Panc1 (cell line): Measurements from ENCODE around the gene FAM120B.

Experiments used
- POLR2AphosphoS5 ChIP-seq: IDR thresholded peaks from 2 replicates; pipeline ENCODE4 v1.6.1; 2012; ENCODE audit warnings: mild to moderate bottlenecking, low read depth, low read length, moderate library complexity
- REST ChIP-seq, 2 experiments: IDR thresholded peaks; 2 replicates each; pipeline ENCODE4 v1.6.1; 2011 to 2012; ENCODE audit warnings: low read depth in 2 of 2, control low read depth in 1 of 2, low read length in 1 of 2, mild to moderate bottlenecking in 1 of 2, moderate library complexity in 1 of 2; ENCODE audit not compliant: insufficient read depth in 1 of 2
- SIN3A ChIP-seq: IDR thresholded peaks from 2 replicates; pipeline ENCODE4 v1.6.1; 2012; ENCODE audit warnings: low read depth, mild to moderate bottlenecking, low read length, moderate library complexity, borderline replicate concordance; ENCODE audit not compliant: insufficient read depth
- TF ChIP-seq, protein P1 (sequence below): fragments of 450-650 bp; IDR thresholded peaks from 2 replicates; pipeline ENCODE4 v1.5.1; 2017; ENCODE audit warnings: mild to moderate bottlenecking

DNA sequence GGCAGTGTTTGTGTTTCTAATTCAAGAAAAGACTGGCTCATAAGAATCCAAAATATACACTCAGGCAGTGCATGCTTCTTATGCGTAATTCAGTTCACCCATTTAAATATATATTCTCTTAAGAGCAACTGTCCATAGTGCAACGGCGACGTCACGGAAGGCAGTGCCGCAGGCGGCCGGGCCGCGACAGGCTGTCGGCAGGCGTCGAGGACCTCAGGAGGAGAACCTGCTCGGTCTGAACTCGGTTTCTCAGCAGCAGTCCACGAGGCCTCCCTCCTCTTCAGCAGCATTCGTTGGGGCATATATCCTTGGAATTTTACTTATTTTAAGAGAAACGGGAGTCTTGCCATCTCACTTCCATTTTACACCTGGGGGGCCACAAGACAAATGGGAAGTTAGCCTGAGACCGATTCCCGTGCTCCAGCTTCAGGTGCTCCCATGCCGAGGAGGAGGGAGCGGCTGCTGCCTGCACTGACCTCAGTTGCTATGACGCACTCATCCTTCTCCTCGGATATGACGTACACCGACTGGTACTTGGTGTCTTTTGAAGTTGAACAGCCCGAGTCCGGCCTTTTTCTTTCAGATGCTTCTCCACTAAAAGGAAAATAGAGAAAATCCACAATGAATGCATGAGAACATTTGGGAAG lies 23.9 kb upstream of the FAM120B start:
- TF ChIP-seq, protein P1, sequence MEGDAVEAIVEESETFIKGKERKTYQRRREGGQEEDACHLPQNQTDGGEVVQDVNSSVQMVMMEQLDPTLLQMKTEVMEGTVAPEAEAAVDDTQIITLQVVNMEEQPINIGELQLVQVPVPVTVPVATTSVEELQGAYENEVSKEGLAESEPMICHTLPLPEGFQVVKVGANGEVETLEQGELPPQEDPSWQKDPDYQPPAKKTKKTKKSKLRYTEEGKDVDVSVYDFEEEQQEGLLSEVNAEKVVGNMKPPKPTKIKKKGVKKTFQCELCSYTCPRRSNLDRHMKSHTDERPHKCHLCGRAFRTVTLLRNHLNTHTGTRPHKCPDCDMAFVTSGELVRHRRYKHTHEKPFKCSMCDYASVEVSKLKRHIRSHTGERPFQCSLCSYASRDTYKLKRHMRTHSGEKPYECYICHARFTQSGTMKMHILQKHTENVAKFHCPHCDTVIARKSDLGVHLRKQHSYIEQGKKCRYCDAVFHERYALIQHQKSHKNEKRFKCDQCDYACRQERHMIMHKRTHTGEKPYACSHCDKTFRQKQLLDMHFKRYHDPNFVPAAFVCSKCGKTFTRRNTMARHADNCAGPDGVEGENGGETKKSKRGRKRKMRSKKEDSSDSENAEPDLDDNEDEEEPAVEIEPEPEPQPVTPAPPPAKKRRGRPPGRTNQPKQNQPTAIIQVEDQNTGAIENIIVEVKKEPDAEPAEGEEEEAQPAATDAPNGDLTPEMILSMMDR, result no peak
- no peak for TF ChIP-seq POLR2AphosphoS5
- TF ChIP-seq SIN3A, result no peak
- TF ChIP-seq REST (IDR thresholded peaks at IDR 0.05; ENCODE audit: insufficient read depth in 1 of 2, low read depth in 2 of 2, low read length in 1 of 2), result no peak
